ENCODE data around the gene HASPIN. TPM values are rescaled to one million over a fixed set of nuclear protein-coding genes. Genes with fewer than 3 reads are reported as not detected.
"Not testable (repeated sequence)": the region's sequence is repeated elsewhere in the genome, so short reads cannot be mapped to it uniquely, and the experiment has no call there.

The HASPIN gene
- total RNA-seq, 3 donors from 2014 or later (not counting 1 experiment from before 2014, with no cell fraction given), result 0.33 to 0.79 (median 0.70) TPM

DNA sequence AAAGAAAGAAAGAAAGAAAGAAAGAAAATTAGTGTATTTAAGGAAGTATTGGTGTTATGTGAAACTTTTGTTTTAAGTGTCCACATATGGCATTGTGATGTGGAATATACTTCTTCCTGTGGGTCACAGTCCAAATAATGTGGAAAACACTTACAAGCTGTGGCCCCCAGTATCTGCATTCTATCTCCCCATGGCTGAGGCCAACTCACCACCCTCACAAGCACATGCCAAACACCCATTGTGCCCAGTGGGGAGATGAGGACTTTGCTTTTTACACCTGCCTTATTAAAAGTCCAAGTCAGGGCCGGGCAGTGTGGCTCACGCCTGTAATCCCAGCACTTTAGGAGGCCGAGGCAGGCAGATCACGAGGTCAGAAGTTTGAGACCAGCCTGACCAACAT, 23.8 kb upstream of the HASPIN start:
- TF ChIP-seq, protein P1, sequence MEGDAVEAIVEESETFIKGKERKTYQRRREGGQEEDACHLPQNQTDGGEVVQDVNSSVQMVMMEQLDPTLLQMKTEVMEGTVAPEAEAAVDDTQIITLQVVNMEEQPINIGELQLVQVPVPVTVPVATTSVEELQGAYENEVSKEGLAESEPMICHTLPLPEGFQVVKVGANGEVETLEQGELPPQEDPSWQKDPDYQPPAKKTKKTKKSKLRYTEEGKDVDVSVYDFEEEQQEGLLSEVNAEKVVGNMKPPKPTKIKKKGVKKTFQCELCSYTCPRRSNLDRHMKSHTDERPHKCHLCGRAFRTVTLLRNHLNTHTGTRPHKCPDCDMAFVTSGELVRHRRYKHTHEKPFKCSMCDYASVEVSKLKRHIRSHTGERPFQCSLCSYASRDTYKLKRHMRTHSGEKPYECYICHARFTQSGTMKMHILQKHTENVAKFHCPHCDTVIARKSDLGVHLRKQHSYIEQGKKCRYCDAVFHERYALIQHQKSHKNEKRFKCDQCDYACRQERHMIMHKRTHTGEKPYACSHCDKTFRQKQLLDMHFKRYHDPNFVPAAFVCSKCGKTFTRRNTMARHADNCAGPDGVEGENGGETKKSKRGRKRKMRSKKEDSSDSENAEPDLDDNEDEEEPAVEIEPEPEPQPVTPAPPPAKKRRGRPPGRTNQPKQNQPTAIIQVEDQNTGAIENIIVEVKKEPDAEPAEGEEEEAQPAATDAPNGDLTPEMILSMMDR (IDR thresholded peaks at IDR 0.05), result no peak
- H3K36me3 Mint-ChIP-seq, result no peaks in the 10 kb centered on the region
- no peak overlapping the region for H3K4me3 ChIP-seq (ENCODE audit: low read length)
- WGBS (ENCODE audit: insufficient coverage), result 86% methylated on average over 4 of the region's 4 CpGs
- no peak overlapping the region for H3K27ac ChIP-seq (ENCODE audit: low read length)
- H3K4me1 Mint-ChIP-seq, result peaks cover 7 to 20% of the 10 kb centered on the region in 2 donors
- peaks cover 27% of the 10 kb centered on the region for H3K4me1 ChIP-seq (ENCODE audit: control insufficient read depth, insufficient read depth, low read length)
- no peak overlapping the region for H3K4me3 Mint-ChIP-seq
- H3K27ac Mint-ChIP-seq, result no peak overlapping the region
- DNase-seq (no peak), ATAC-seq (no peak)
- no peaks in the 10 kb centered on the region for H3K9me3 Mint-ChIP-seq
- no peaks in the 10 kb centered on the region for H3K36me3 ChIP-seq (ENCODE audit: control insufficient read depth, insufficient read depth, low read length)
- no peaks in the 10 kb centered on the region for H3K9me3 ChIP-seq (ENCODE audit: control insufficient read depth, insufficient read depth, low read length)
- intact Hi-C loops (cut with micrococcal nuclease), result no loop called here
- no peaks in the 10 kb centered on the region for H3K27me3 ChIP-seq (ENCODE audit: control insufficient read depth, insufficient read depth, low read length)
- no peaks in the 10 kb centered on the region for H3K27me3 Mint-ChIP-seq (ENCODE audit: low read depth in 2 of 2)

GRCh38 chr17:3702041-3702539, 21.6 kb upstream of the HASPIN start:
- H3K27me3 Mint-ChIP-seq (ENCODE audit: low read depth in 2 of 2); H3K4me3 Mint-ChIP-seq; H3K4me3 ChIP-seq (ENCODE audit: low read length); H3K9me3 Mint-ChIP-seq; H3K27ac ChIP-seq (ENCODE audit: low read length); H3K27ac Mint-ChIP-seq; ATAC-seq; intact Hi-C loops (cut with micrococcal nuclease); H3K36me3 Mint-ChIP-seq; H3K9me3 ChIP-seq (ENCODE audit: control insufficient read depth, insufficient read depth, low read length); H3K27me3 ChIP-seq (ENCODE audit: control insufficient read depth, insufficient read depth, low read length); H3K36me3 ChIP-seq (ENCODE audit: control insufficient read depth, insufficient read depth, low read length); DNase-seq: not testable (repeated sequence)
- peaks cover 8 to 13% of the 10 kb centered on the region in 2 donors for H3K4me1 Mint-ChIP-seq
- peaks cover 12% of the 10 kb centered on the region for H3K4me1 ChIP-seq (ENCODE audit: control insufficient read depth, insufficient read depth, low read length)
- 96% methylated on average over 7 of the region's 7 CpGs for WGBS (ENCODE audit: insufficient coverage)

- ATAC-seq (peak; percentile 37 to 72 (median 44)), DNase-seq (no peak)
- TF ChIP-seq, protein P1 (IDR thresholded peaks at IDR 0.05), result no peak
- Mint-ChIP-seq H3K4me3 (peak overlapping the region; percentile 3), H3K4me1 (peaks cover 8 to 18% of the 10 kb centered on the region in 2 donors), H3K9me3 (no peaks in the 10 kb centered on the region), H3K27ac (no peak overlapping the region), H3K27me3 (ENCODE audit: low read depth in 2 of 2) (no peaks in the 10 kb centered on the region), H3K36me3 (no peaks in the 10 kb centered on the region)
- H3K27me3 ChIP-seq (ENCODE audit: control insufficient read depth, insufficient read depth, low read length), result no peaks in the 10 kb centered on the region
- intact Hi-C loops (cut with micrococcal nuclease), result no loop called here
- no peak overlapping the region for H3K27ac ChIP-seq (ENCODE audit: low read length)
- peaks cover 12% of the 10 kb centered on the region for H3K4me1 ChIP-seq (ENCODE audit: control insufficient read depth, insufficient read depth, low read length)
- H3K4me3 ChIP-seq (ENCODE audit: low read length), result no peak overlapping the region
- no peaks in the 10 kb centered on the region for H3K9me3 ChIP-seq (ENCODE audit: control insufficient read depth, insufficient read depth, low read length)
- H3K36me3 ChIP-seq (ENCODE audit: control insufficient read depth, insufficient read depth, low read length), result no peaks in the 10 kb centered on the region
- WGBS (ENCODE audit: insufficient coverage), result 58% methylated on average over 20 of the region's 20 CpGs
These were observed 18.6 kb upstream of the HASPIN start for GRCh38 chr17:3704931-3705717.

DNA sequence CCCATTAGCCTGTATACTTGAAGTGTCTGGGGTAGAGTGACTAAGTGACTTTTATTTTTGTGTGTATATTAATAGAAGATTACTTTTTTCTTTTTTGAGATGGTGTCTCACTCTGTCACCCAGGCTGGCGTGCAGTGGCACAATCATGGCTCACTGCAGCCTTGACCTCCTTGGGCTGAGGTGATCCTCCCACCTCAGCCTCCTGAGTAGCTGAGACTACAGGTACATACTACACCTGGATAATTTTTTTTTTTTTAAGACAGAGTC, 18.1 kb upstream of the HASPIN start:
- 100% methylated on average over 1 of the region's 1 CpG for WGBS (ENCODE audit: insufficient coverage)
- H3K27me3 ChIP-seq (ENCODE audit: control insufficient read depth, insufficient read depth, low read length); H3K36me3 Mint-ChIP-seq; H3K36me3 ChIP-seq (ENCODE audit: control insufficient read depth, insufficient read depth, low read length); H3K27ac ChIP-seq (ENCODE audit: low read length); DNase-seq; H3K27me3 Mint-ChIP-seq (ENCODE audit: low read depth in 2 of 2); H3K4me3 ChIP-seq (ENCODE audit: low read length); H3K9me3 ChIP-seq (ENCODE audit: control insufficient read depth, insufficient read depth, low read length); H3K9me3 Mint-ChIP-seq; H3K27ac Mint-ChIP-seq; intact Hi-C loops (cut with micrococcal nuclease): not testable (repeated sequence)
- Mint-ChIP-seq H3K4me1 (peaks cover 10 to 21% of the 10 kb centered on the region in 2 donors), H3K4me3 (peak overlapping the region; percentile 3)
- peak in 1 of 3 donors; percentile 10 for ATAC-seq
- H3K4me1 ChIP-seq (ENCODE audit: control insufficient read depth, insufficient read depth, low read length), result peaks cover 15% of the 10 kb centered on the region
